Smooth muscle cell (in vitro differentiated cells): ENCODE data around the gene SNX8. TPM values are rescaled to one million over a fixed set of nuclear protein-coding genes. Genes with fewer than 3 reads are reported as not detected.

Experiments used
- DNase-seq: peaks from one replicate; lab custom pipeline; 2025; ENCODE audit not compliant: unreplicated experiment; lab: John Stamatoyannopoulos, UW
- H2AFZ ChIP-seq: fragments of 200-600 bp; sonication (generic); 2 replicates; pipeline ENCODE4 v1.6.0; 2016; ENCODE audit warnings: antibody characterized with exemption, low read depth, mild to moderate bottlenecking
- H3F3A ChIP-seq: fragments of 200-600 bp; sonication (generic); 2 replicates; pipeline ENCODE4 v1.6.0; 2017; ENCODE audit warnings: antibody characterized with exemption, low read depth
- H3K27ac ChIP-seq: fragments of 200-600 bp; sonication (generic); 2 replicates; pipeline ENCODE4 v1.5.1; 2016; ENCODE audit warnings: low read depth, mild to moderate bottlenecking
- H3K27me3 ChIP-seq: fragments of 200-600 bp; sonication (generic); 2 replicates; pipeline ENCODE4 v1.6.1; 2016; ENCODE audit warnings: low read depth, mild to moderate bottlenecking
- H3K36me3 ChIP-seq: fragments of 200-600 bp; sonication (generic); 2 replicates; pipeline ENCODE4 v1.5.1; 2016; ENCODE audit warnings: low read depth
- H3K4me1 ChIP-seq: fragments of 200-600 bp; sonication (generic); 2 replicates; pipeline ENCODE4 v1.5.1; 2016; ENCODE audit warnings: low read depth
- H3K4me2 ChIP-seq: fragments of 200-600 bp; sonication (generic); 2 replicates; pipeline ENCODE4 v1.6.0; 2016; ENCODE audit warnings: mild to moderate bottlenecking
- H3K4me3 ChIP-seq: fragments of 200-600 bp; sonication (generic); 2 replicates; pipeline ENCODE4 v1.5.1; 2016; ENCODE audit warnings: mild to moderate bottlenecking
- H3K79me2 ChIP-seq: fragments of 200-600 bp; sonication (generic); 2 replicates; pipeline ENCODE4 v1.6.0; 2016; ENCODE audit warnings: low read depth, mild to moderate bottlenecking
- H3K9ac ChIP-seq: fragments of 200-600 bp; sonication (generic); 2 replicates; pipeline ENCODE4 v1.6.0; 2016; ENCODE audit warnings: low read depth
- H3K9me3 ChIP-seq: fragments of 200-600 bp; sonication (generic); replicated peaks from 2 replicates; pipeline ENCODE4 v1.5.1; 2016; ENCODE audit warnings: low read depth
- H4K20me1 ChIP-seq: fragments of 200-600 bp; sonication (generic); 2 replicates; pipeline ENCODE4 v1.6.0; 2016; ENCODE audit warnings: low read depth
- CTCF ChIP-seq: fragments of 200-600 bp; sonication (generic); IDR thresholded peaks from 2 replicates; pipeline ENCODE4 v1.5.1; 2017; ENCODE audit warnings: borderline replicate concordance, mild to moderate bottlenecking, antibody characterized with exemption; ENCODE audit not compliant: insufficient read depth, poor library complexity, severe bottlenecking
- WGBS: methylation state at CpG from one replicate; pipeline ENCODE4 v1.1.7; 2016; ENCODE audit warnings: low lambda C conversion rate; 5-methylcytosine and 5-hydroxymethylcytosine counted together
- polyA plus RNA-seq: library from polyadenylated mRNA; unstranded; fragments of >200 nt; fragmentation: Nextera tagmentation; extraction: Ambion mirVana; gene quantifications from 2 replicates; pipeline ENCODE4 v1.2.1, GENCODE V29; 2016
- total RNA-seq: library from RNA; depleted of rRNA; stranded (reverse); fragments of >200 nt; gene quantifications from 2 replicates; pipeline ENCODE4 v1.2.3, GENCODE V29; 2014

The SNX8 gene
- total and polyA plus RNA-seq, 2 experiments from 2014 or later = 46.9 to 49.9 TPM

- Histone ChIP-seq H3K9me3 (no peaks in the 10 kb centered on the region), H4K20me1 (no peaks in the 10 kb centered on the region), H3K9ac (no peak overlapping the region), H2AFZ (no peak overlapping the region), H3K4me2 (no peak overlapping the region), H3K27me3 (no peaks in the 10 kb centered on the region), H3K27ac (no peak overlapping the region), H3F3A (no peaks in the 10 kb centered on the region), H3K79me2 (no peaks in the 10 kb centered on the region), H3K4me1 (no peaks in the 10 kb centered on the region), H3K36me3 (no peaks in the 10 kb centered on the region), H3K4me3 (no peak overlapping the region)
- TF ChIP-seq CTCF = no peak
- no peak for DNase-seq
- WGBS = 98% methylated on average over 29 of the region's 32 CpGs
These were observed 60.6 kb downstream of the SNX8 start for GRCh38 chr7:2253525-2254244.

DNA sequence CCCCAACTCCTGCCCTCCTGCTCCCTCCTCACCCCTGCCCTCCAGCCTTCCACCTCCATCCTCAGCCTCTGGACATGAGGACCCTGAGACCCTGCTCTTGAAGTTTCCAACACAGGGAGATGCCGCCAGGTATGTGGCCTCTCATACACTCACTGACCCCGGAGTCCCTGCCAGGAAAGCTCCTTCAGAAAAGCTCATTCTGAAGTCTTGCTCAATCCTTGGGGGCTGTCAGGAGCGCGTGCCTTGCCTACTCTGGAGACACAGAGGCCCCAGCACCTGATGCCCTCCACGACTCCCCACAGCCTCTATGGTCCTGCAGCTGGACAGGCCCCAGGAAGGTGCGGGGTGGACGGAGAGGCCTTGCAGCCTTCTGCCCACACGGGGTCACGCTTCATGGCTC lies 61.2 kb downstream of the SNX8 start:
- no peaks in the 10 kb centered on the region for H3K9me3 ChIP-seq
- H3K4me1 ChIP-seq = no peaks in the 10 kb centered on the region
- no peak overlapping the region for H3K4me2 ChIP-seq
- H3K4me3 ChIP-seq = no peak overlapping the region
- no peaks in the 10 kb centered on the region for H3K79me2 ChIP-seq
- H4K20me1 ChIP-seq = no peaks in the 10 kb centered on the region
- WGBS = 96% methylated on average over 9 of the region's 9 CpGs
- no peak for TF ChIP-seq CTCF
- no peak overlapping the region for H3K27ac ChIP-seq
- no peak overlapping the region for H3K9ac ChIP-seq
- H3K36me3 ChIP-seq = no peaks in the 10 kb centered on the region
- H3K27me3 ChIP-seq = no peaks in the 10 kb centered on the region
- no peak for DNase-seq
- no peaks in the 10 kb centered on the region for H3F3A ChIP-seq
- no peak overlapping the region for H2AFZ ChIP-seq

DNA sequence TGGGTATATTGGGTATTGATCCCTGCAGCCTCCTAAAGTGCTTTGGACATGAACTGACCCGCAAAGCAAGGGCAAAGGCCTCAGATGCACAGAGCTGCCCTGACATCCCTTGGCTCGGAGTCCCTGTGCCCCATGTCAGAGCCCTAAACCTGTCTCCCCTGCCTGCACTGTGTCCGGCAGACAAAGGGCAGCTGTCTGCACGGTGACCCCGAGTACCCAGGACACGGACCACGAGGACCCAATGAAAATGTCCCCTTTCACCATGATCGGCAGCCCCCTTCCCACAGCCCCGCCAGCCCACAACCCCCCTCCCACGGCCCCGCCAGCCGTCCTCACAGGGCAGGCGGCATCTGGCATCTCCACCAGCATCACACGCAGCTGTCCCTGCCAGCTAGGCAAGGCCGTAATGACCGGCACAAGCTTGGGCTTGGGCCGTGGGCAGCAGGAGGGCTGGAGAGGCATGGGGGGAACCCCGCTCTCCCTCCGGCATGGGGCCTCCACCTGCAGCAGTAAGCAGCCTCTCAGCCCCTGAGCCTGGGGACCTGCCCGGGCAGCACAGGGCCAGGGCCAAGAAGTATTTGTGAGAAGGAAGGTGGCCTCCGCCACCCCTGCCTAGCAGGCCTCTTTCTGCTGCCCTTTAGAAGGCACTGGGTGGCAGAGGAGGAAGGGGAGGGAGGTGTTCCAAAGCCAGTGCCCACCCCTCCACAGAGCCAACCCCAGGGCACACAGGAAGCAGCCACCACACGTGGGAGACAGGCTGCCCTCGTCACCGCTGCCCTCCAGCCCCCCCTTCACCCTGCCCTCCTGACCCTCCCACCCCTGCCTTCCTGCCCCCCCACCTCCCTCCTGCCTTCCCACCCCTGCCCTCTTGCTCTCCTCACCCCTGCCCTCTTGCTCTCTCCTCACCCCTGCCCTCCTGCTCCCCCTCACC lies 62.1 kb downstream of the SNX8 start:
- no peak overlapping the region for H3K4me2 ChIP-seq
- no peak for TF ChIP-seq CTCF
- no peak for DNase-seq
- H3K9me3 ChIP-seq = no peaks in the 10 kb centered on the region
- H3K79me2 ChIP-seq = no peaks in the 10 kb centered on the region
- H3F3A ChIP-seq = no peaks in the 10 kb centered on the region
- no peaks in the 10 kb centered on the region for H3K36me3 ChIP-seq
- H3K27me3 ChIP-seq = no peaks in the 10 kb centered on the region
- H3K9ac ChIP-seq = no peak overlapping the region
- 96% methylated on average over 21 of the region's 24 CpGs for WGBS
- no peak overlapping the region for H2AFZ ChIP-seq
- no peaks in the 10 kb centered on the region for H4K20me1 ChIP-seq
- H3K4me1 ChIP-seq = no peaks in the 10 kb centered on the region
- H3K27ac ChIP-seq = no peak overlapping the region
- no peak overlapping the region for H3K4me3 ChIP-seq
